GM13976 (cell line): ENCODE measurements around the gene SWSAP1.
"Not testable (repeated sequence)": the region's sequence is repeated elsewhere in the genome, so short reads cannot be mapped to it uniquely, and the experiment has no call there.

Experiments used
- DNase-seq: peaks from one replicate; pipeline ENCODE4 v3.0.0; 2012; ENCODE audit warnings: low spot score
- CTCF ChIP-seq: IDR thresholded peaks from 2 replicates; pipeline ENCODE4 v1.5.1; 2012; ENCODE audit warnings: borderline replicate concordance, mild to moderate bottlenecking; ENCODE audit not compliant: insufficient read depth; ENCODE audit errors: extremely low read depth, missing control alignments, control extremely low read depth
- in situ Hi-C: fragments of 300-500 bp; cut with MboI; formaldehyde crosslinking; loops from one replicate; pipeline ENCODE4 v1.12.0; 2022; ENCODE audit warnings: low sequenced_read_pairs, mixed read lengths, inconsistent platforms; ENCODE audit not compliant: unreplicated experiment

The SWSAP1 gene

GRCh38 chr19:11335449-11336146, 38.9 kb upstream of the SWSAP1 start:
- DNase-seq: no peak
- in situ Hi-C loops: no loop called here
- TF ChIP-seq CTCF: no peak

GRCh38 chr19:11337080-11337479, 37.4 kb upstream of the SWSAP1 start:
- TF ChIP-seq CTCF: no peak
- no peak for DNase-seq
- in situ Hi-C loops: no loop called here

GRCh38 chr19:11338121-11338520, 36.3 kb upstream of the SWSAP1 start:
- in situ Hi-C loops: no loop called here
- no peak for DNase-seq
- TF ChIP-seq CTCF: no peak

- no peak for DNase-seq
- in situ Hi-C loops: no loop called here
- no peak for TF ChIP-seq CTCF
These were observed 35.8 kb upstream of the SWSAP1 start for GRCh38 chr19:11338569-11339253.

- TF ChIP-seq CTCF: no peak
- peak; percentile 98 for DNase-seq
- in situ Hi-C loops: no loop called here
These were observed 35.0 kb upstream of the SWSAP1 start, which contains the start of gene RAB3D for GRCh38 chr19:11339254-11340098. RAB3D (minus strand) TSS chr19:11339657; CDS start chr19:11337399, 2,258 bp downstream.

GRCh38 chr19:11340099-11340467, 34.4 kb upstream of the SWSAP1 start:
- DNase-seq, in situ Hi-C loops: not testable (repeated sequence)
